Stimulated activated CD4-positive, alpha-beta T cell treated with anti-CD3 and anti-CD28 coated beads, Interleukin-2, amount 100 ng/mL, for 4 hours (primary cell): ENCODE results near the gene FXYD2.

Source experiments
- DNase-seq: peaks from one replicate; pipeline ENCODE4 v3.0.0-alpha.2; 2020; ENCODE audit warnings: low read depth

FXYD2 gene

DNA sequence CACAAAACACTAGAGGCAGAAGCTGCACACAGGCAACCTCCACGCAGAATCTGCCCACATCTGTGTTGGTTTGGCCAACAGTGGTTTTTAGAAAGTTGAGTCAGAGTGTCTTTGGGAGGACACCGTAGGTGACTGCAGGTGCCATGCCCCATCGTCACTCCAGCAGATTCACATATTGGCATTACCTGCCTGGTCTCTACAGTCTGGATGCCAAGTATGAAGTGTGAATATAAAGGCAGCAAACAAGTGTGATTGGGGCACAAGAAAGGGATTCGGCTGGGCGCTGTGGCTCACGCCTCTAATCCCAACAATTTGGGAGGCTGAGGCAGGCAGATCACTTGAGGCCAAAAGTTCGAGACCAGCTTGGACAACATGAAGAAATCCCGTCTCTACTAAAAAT lies 11.0 kb upstream of the FXYD2 start:
- DNase-seq, result no peak

DNA sequence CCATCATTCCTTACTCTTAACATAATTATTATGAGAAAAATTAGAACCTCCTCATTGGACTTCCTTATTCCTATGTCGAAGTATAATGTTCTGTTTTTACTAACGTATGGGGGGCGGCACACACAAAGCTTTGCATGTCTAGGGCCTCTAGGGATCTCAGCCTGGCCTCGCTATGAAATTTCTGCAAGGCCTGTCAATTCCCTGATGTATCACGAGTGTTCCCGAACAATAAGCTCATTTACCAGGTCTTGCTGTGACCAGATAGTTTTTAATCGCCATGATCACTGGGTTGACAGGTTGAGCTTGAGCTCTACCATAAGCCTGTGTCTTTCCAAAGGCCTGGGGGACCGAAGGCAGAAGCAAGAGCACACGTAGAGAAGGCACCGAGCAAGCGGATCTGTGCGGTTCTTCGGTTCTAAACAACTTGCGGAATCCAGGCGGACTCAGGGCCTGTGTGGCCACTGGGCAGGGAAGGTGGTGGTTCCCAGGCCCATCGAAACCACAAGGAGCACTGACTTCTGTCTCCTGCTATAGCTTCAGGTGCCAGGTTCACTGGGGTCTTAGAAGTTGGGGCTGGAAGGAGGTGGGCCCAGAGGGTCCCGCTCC lies 10.4 kb upstream of the FXYD2 start:
- no peak for DNase-seq

DNA sequence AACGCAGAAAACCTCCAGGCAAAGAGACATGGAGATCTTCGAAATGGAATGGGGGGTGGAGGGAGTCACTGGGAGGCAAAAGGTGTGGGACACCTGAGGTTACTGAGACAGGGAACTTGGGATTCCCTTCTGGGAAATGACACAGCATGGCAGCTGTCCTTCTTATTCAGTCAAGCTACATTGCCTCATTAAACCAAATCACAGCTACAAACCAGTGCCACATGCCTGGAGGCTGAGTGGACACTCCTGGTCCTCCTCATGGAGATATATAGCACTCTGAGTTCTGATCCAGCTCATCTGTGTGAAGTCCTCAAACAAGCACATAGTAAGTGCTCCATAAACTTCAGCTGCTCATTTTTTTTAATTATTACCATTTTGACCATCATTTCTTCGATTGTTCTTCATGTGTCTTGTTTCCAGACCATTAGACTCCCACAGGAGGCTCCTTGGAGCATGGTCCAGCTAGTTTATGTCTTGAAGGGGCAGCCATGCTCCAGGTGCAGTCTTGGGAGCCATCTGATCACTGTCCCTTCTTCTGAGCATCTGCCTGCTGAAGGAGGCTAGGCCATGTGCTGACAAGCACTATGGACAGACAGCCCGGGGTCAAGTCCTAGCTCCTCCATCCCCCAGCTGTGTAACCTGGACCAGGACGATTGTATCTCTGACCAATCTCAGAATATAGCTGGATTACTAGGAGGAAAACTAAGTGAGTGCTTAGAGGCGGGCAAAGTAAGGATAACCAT lies 9.7 kb upstream of the FXYD2 start:
- DNase-seq, result no peak

DNA sequence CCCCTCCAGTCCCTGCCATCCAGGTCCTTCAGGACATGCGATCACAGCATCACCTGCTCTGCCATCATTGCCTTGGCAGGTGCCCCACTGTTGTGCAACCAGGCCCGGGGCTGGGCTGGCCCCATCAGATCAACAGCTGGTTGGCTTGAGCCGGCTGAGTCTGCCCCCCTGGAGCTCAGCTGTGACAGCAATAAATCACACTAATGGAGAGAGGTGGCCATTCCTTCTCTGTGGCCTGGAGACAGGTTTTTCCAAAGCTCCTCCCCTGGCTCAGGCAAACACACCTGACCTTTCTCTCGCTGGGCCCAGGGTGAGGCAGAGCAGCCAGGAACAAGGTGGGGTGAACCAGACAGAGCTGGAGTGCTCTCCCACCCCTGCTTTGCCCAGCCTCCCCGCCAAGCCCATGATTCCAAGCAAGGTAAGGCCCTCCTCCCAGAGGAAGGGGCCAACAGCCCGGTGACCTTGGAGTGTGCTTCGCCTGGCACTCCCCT lies 8.9 kb upstream of the FXYD2 start:
- no peak for DNase-seq

DNA sequence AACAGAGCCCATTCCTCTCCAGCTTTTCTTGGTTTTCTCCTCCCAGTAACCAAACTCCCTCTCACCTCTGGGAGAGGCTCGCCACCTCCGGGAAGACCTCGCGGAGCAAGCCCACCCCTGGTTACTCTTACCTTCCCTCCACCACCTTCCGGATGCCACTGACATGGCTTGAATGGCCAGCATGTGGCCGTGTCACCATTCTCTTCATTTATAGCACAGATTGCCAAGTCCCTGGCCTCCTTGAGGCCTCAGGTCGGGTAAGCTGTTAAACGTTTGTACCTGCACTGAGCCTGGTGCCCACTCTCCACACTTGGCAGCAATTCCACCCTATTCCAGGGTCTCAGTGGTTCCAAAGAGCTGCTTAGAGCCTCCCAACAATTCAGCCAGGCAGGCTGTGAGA lies 8.0 kb upstream of the FXYD2 start:
- no peak for DNase-seq

DNA sequence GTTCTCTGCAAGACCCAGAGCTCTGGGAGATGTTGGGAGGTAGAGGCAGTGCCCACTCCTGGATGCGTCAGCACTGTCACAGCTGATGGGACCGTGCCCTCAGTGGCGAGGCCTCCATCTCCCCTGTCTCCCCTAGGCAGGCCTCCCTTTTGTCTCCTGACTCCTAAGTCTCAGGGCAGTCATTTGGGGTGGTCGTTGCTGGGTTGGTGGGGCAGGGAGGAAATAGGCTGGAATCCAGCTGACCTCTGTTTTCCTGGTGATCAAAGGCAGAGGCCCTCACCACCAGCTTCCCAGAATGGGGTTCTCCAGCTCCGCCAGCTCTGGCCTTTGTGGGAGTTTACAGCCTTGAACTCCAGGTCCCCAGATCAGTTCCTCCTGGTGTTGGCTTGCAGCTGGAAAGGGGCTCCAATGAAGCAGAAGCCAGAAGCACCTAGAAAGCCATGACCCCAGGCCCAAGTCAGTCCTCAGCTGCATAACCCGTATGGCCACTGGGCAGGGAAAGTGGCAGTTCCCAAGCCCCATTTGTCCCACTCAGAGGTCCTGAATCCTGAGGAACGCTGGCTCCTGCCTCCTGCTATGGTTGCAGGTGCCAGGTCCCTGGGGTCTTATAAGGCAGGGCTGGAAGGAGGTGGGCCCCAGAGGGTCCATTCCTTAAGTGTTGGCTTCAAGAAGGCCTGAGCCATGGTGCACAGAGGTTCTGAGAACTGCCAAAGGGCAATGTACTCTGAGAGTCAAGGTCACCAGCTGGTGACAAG lies 7.3 kb upstream of the FXYD2 start:
- no peak for DNase-seq

DNA sequence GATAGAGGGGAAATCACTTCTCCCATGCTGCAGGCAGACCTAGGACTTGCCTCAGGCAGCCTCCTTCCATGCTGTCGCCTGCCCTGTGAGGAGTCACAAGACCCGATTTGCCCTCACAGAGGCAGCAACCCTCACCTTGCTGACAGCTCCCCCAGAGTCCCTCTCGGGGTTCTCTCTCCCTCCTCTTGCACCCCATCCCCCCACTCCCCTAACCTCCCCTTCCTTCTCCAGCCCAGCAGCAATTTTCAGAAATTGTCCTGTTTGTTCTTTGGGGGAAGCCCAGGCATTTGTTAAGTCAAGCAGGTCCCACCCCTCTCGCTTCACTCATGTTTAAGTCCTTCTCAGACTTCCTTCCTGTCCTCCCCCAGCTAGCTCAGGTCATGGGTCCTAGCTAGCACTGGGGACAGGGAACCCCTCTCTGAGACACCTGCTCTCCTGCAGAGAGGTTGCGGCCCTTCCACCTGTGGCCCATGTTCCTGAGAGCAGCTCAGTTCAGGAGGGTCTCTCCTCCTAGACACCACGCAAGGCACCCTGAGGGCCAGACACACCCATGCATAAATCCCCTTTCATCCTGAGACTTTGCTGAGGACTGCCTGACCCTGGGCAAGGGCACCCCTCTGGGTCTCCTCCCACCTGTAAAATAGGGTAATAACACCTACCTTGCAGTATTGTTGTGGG lies 6.3 kb upstream of the FXYD2 start:
- DNase-seq, result no peak

DNA sequence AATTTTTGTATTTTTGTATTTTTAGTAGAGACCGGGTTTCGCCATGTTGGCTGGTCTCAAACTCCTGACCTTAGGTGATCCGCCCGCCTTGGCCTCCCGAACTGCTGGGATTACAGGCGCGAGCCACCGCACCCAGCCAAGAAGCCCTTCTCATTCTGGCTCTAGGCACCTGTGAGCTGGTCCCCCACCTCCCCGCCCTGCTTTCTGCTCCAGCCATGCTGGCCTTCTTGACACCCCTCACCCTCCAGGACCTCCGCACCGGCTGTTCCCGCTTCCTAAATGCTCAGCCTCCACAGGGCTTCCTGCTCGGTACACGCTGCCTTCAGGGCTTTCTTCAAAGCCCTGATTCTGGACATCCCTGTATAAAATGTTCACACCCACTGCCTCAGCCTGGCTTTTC lies 5.5 kb upstream of the FXYD2 start:
- DNase-seq, result no peak

DNA sequence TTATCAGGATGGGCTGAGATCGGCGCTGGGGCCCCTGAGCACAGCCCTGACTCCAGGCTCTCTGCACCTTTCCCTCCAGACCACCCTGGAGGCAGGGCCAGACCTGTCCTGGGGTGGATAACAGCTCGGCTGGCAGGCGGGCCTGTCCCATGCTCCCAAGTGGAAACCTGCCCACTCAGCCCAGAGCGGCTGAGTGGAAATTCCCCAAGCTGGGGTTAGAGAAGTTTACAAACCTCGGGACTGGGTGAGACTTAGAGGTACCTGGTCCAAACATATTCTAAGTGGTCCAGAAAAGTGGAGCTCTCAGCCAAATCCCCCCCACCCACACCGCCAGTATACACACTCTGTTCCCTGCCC lies 4.8 kb upstream of the FXYD2 start:
- DNase-seq, result no peak

DNA sequence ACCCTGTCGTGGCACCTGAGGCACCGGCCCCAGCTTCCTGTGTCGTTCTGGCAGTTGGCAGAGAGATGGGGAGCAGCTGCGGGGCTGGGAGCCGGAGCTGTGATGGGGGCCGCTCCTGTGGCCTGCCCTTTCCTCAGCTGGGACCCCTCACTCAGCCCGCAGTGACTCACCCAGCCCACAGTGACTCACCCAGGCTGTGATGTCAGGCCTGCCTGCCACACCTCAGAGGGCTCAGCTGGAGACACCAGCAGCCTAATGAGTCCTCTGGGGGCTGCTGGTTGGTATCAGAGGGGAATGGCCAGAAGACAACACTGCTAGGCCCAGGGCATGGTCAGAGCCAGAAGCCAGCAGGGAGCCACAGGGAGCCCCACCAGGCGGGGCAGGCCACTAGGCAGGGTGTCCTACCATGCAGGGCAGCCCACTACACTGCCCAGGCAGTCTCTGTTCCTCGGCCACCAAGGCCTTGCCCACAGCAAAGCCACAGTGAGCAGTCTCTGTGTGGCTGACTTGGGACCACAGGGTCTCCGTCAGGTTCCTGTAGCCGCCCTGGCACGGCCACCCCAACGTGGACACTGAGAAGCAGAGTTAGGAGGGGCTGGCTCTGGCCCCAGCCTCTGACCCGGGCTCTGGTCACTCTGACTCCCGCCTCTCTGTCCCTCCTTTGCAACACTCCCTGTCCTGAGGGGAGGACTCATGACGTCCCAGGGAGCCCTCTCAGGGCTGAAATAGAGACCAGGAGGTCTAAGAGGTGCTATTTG lies 4.2 kb upstream of the FXYD2 start:
- peak; percentile 90 for DNase-seq

DNA sequence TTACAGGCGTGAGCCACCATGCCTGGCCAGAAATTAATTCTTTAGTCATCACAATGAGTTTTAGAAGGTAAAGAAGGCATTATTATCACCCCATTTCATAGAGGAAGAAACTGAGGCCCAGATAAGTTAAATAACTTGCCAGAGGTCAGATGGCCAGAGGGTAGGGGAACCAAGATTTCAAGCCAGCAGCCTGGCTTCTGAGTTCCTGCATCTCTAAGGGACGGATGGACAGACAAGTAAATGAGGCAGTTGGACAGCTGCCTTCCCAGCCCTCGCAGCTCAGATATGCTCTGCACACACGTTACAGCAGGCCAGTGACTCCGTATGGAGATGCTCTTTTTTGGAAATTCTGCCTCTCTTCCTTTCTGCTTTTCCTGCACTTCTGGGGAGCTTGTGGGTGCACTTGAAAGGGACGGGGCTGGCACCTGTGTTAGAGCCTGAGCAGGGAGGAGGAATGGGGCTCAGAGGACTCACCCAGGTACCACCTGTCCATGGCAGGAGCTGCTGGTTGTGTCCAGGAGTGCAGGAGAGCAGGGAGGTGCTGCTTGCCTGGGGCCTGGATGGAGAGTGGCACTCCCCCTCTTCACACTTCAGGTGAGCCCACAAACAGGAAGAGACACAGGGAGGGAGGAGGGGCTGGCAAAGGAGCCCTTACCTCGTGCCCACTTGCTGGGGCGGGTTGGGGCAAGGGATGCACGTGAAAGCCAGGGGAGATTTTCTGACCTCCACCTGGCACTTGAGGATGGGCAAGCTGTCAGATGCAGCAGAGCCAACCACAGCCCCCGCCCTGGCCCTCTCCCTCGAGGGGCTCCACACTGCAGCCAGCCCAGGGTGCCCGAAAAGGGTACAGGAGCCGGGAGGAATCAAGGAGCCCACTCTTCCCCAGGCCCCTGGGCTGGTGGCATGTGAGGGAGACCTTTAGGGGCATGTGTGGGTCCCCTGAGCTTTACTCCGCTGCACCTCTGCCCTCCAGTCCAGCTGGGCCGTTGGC lies 3.3 kb upstream of the FXYD2 start:
- DNase-seq, result no peak

DNA sequence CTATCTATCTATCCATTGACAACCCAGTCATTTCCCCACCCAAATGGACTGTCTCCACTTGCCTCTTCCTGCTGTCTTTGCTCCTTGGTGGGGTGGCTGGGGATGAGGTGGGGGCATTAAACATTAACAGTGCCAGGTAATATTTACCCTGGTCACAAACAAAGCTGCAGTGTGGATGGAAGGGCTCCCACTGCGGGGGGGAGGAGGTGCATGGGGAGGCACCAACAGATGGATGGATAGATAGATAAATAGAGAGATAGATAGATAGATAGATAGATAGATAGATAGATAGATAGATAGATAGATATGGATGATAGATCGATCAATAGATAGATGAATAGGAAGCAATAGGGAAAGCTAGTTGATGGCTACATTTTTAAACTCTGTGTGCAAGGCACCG lies 2.3 kb upstream of the FXYD2 start:
- DNase-seq, result no peak

DNA sequence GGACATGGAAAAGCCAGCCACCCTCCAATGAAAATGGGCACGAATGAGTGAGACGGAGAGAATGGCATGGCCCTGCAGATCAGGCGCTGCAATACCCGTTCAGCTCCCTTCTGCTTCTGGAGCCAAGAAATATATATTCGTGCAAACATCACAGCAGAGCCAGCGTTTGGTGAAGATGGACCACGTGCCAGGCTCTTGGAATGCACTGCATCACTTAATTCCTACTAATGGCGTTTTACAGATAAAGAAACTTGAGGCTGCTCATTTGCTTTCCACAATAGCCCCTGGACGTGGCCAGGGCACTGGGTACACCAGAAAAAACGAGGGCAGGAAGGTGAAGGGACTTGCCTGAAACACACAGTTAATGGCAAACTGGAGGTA lies 1.6 kb upstream of the FXYD2 start:
- no peak for DNase-seq

DNA sequence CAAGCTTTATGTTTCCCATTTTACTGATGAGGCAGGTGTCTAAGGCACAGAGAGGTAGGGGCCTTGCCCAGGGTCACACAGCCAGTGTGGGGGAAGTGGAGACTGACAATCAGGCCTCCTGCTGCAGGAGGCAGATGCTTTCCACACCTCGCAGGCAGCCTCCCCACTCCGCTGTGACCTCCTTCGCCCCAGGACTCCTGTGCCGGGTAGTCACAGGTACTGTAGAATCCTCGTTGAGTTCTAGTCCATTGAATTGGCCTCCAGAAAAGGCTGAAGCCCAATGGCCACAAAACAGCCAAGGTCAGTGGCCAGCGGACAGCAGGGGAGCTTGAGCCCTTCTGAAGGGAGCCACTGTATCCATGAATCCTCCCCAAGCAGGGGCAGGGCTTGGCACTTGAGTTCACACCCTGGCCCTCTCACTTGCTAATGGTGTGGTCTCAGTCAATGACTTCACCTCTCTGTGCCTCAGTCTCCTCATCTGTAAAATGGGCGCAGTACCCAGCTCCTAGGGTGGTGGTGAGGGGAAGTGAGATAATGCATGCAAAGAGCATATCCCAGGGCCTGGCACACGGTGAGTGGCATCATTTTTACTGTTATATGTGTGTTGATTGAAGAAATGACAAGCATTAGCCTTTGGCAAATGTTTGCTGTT lies 1.1 kb upstream of the FXYD2 start:
- DNase-seq, result no peak

DNA sequence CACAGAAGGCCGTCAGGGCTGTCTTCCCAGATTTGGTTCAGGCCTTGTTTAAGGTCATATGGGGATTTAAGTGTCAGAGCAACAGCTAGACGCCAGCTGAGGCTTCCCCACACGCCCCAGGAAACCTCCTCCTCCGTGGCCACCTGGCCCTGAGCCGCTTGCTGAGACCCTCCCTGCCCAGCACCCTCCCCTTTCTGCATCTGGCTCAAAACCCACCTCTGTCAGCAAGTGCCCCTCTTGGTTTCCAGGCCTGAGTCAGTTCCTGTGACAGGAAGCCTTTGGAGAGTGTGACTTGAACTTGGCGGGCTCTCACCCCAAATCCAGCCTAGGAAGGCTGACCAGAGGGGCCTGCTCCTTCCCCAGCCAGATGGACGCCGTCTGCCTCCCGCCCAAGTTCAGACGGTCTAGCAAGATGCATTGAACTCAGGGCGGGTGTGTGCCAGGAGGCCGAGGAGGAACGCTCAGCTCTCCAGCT lies 561 bp downstream of the FXYD2 start:
- no peak for DNase-seq

DNA sequence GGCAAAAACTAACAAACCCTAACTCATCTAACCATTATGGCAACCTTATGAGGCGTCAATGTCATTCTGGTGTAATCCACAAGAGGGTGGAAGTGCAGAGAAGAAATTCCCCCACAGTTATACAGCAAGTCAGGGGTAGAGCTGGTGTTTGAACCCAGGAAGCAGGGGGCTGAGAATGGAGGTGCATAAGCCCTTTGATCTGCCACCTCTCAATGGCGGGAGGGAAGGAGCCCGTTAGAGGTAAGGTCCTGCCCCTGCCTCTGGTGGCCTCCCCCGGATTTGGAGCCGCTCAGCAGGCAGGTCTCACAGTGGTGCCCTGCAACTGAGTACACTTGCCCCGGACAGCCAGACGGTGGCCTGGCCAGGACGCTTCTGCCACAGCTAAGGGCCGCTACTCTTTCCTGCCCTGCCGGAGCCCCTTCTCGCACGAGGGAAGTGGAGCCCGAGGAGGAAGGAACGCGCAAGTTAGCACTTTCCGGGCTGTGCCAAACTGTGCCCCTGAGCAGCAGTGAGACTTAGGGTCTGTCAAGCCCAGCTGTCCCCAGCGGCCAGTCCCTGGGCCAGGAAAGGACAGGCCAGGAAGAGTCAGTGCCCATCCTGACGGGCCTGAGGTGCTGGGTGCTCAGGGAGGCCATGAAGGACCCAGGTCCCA lies 1.1 kb downstream of the FXYD2 start:
- DNase-seq, result peak; percentile 44

DNA sequence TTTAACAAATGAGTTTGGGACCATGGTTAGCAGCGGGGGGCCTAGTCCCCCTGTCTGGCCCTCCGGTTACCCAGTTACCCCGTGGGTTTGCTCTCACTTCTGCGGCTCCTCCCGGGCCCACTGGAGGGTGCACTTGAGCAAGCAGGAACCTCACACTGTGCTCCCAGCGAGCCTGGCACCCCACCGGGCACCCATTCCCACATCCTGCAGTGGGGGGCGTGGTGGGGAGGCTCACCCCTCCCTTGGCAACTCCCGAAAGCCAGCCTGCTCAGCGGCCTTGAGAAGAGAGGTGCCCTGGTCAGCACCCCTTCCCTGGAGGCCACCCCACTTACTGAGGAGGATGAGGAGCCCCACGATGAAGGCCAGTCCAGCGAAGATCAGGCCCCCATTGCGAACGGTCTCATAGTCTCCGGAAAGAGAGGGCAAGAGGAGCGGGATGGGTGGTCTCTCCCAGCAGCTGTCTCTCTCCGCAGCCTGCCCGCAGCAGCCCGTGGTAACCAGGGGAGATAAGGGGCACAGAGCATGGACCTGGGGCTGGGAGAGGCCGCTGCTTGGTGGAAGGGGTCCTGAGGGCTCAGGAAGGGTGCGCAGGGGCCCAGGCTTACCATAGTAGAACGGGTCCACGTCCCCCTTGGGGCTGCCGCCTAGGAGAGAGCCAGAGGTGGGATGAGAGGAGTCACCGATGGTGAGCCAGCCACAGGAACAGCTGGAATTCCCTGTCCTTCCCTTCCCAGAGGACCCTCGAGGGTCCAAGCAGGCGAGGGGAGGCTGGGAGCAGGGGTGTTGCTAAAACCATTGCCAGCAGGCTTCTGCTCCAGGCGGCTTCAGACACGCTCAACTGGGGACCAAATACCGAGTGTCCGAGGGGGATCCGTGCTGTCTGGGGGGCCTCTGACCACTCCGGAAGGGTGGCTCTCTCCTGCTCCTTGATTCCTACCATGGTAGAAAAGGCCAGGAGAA lies 2.2 kb downstream of the FXYD2 start:
- DNase-seq, result peak; percentile 37

DNA sequence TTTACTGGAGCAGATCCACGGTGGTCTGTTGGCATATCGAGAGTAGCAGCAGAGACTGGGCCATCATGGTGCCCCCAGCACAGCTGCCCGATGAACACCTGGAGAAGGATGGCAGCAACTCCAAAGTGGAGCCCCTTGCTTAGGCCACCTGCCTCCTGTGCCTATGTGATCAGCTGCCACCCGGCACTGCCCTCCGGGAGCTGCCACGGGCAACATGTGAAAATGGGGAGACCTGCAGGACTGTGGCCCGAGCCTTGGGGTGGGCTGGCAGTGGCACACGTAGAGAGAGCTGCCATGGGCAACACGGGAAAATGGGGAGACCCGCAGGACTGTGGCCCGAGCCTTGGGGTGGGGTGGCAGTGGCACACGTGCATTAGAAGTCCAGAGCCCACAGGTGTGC lies 3.1 kb downstream of the FXYD2 start:
- DNase-seq, result no peak
